K562 (cell line): ENCODE measurements around the gene RFT1. TPM values are rescaled to one million over a fixed set of nuclear protein-coding genes. Genes with fewer than 3 reads are reported as not detected.

Experiments
- ATAC-seq: fragments of 200-7000 bp; cut with Tn5 transposase; 3 replicates; pipeline ENCODE4 v1.9.1; 2020; ENCODE audit warnings: moderate library complexity
- BruUV-seq: library from RNA; stranded (reverse); fragments of 400-500 nt; replicated peaks from 2 replicates; lab custom pipeline; 2021; lab: Mats Ljungman, UMichigan
- CTCF ChIA-PET: fragments of 300-600 bp; formaldehyde crosslinking; extraction: SDS; loops from one replicate; lab custom pipeline; 2021; ENCODE audit warnings: low intra/inter-chr PET ratio; lab: Yijun Ruan, JAX
- POLR2A ChIA-PET: fragments of 300-600, 350-650 bp; sonication (Branson Sonifier 250); formaldehyde crosslinking; extraction: SDS; loops from one replicate; lab custom pipeline; 2021; ENCODE audit warnings: antibody characterized with exemption, inconsistent platforms; lab: Yijun Ruan, JAX
- DNase-seq, 4 experiments: peaks; one replicate each; pipeline versions ENCODE4 v3.0.0 to v3.0.0-alpha.2; 2011 to 2018; ENCODE audit warnings: low spot score in 3 of 4, mixed read lengths in 3 of 4; ENCODE audit errors: extremely low read depth in 1 of 4
- FAIRE-seq: peaks from 2 replicates; lab custom pipeline; 2011; peaks lifted over from hg19 to GRCh38; lab: Jason Lieb, UNC
- H2AFZ ChIP-seq: 2 replicates; pipeline ENCODE4 v1.6.0; 2011; ENCODE audit warnings: low read depth, low read length, control low read depth, inconsistent platforms
- H3K27ac ChIP-seq: fragments of 200-600 bp; 3 replicates; pipeline ENCODE4 v1.8.0; 2011; ENCODE audit warnings: low read depth, mild to moderate bottlenecking, control low read depth, inconsistent platforms, low read length, moderate library complexity, mixed read lengths; ENCODE audit errors: extremely low read depth
- H3K27me3 ChIP-seq, 2 experiments: fragments of 300-600 bp in 1 of 2; 2 replicates in 1 of 2; 3 replicates in 1 of 2; pipeline versions ENCODE4 v1.6.0 to v1.8.0; 2011; ENCODE audit warnings: inconsistent platforms in 2 of 2, low read length in 2 of 2, mild to moderate bottlenecking in 1 of 2, mixed read lengths in 1 of 2, moderate library complexity in 1 of 2; ENCODE audit not compliant: control insufficient read depth in 2 of 2, insufficient read depth in 2 of 2
- H3K36me3 ChIP-seq: fragments of 300-600 bp; 3 replicates; pipeline ENCODE4 v1.8.0; 2011; ENCODE audit warnings: mild to moderate bottlenecking, low read length, inconsistent platforms; ENCODE audit not compliant: control insufficient read depth, insufficient read depth
- H3K4me1 ChIP-seq, 2 experiments: fragments of 200-600 bp in 1 of 2; replicated peaks in 1 of 2; 2 replicates in 1 of 2; 3 replicates in 1 of 2; pipeline versions ENCODE4 v1.5.1 to v1.8.0; 2011; ENCODE audit warnings: inconsistent platforms in 2 of 2, low read length in 2 of 2, mild to moderate bottlenecking in 1 of 2, mixed read lengths in 1 of 2, moderate library complexity in 1 of 2; ENCODE audit not compliant: control insufficient read depth in 2 of 2, insufficient read depth in 2 of 2
- H3K4me2 ChIP-seq: 2 replicates; pipeline ENCODE4 v1.6.1; 2011; ENCODE audit warnings: low read length, control low read depth, inconsistent platforms, mixed read lengths; ENCODE audit not compliant: insufficient read depth
- H3K4me3 ChIP-seq: fragments of 200-600 bp; sonication (generic), shearing (Covaris generic); 2 replicates; pipeline ENCODE4 v1.5.1; 2016; ENCODE audit warnings: control low read depth, inconsistent platforms
- H3K79me2 ChIP-seq: fragments of 200-600 bp; 3 replicates; pipeline ENCODE4 v1.8.0; 2011; ENCODE audit warnings: low read length, inconsistent platforms; ENCODE audit not compliant: control insufficient read depth, insufficient read depth
- H3K9ac ChIP-seq, 2 experiments: 2 replicates each; pipeline versions ENCODE4 v1.6.0 to v1.6.1; 2011; ENCODE audit warnings: low read depth in 2 of 2, low read length in 2 of 2, control low read depth in 1 of 2, inconsistent platforms in 1 of 2, mild to moderate bottlenecking in 1 of 2, mixed read lengths in 1 of 2; ENCODE audit not compliant: insufficient read depth in 1 of 2
- H3K9me1 ChIP-seq: one replicate; pipeline ENCODE4 v1.6.0; 2011; ENCODE audit warnings: inconsistent platforms, mild to moderate bottlenecking, low read length, moderate library complexity; ENCODE audit not compliant: control insufficient read depth, insufficient read depth
- H3K9me3 ChIP-seq: replicated peaks from 2 replicates; pipeline ENCODE4 v1.5.1; 2011; ENCODE audit warnings: low read depth, low read length, inconsistent platforms; ENCODE audit not compliant: control insufficient read depth, insufficient read depth
- H4K20me1 ChIP-seq: replicated peaks from 2 replicates; pipeline ENCODE4 v1.6.1; 2011; ENCODE audit warnings: low read length, inconsistent platforms, mixed read lengths; ENCODE audit not compliant: control insufficient read depth, insufficient read depth
- CBFA2T3 ChIP-seq: fragments of 450-650 bp; IDR thresholded peaks from 2 replicates; pipeline ENCODE4 v1.6.1; 2017
- ETV1 ChIP-seq: fragments of 450-650 bp; conservative IDR thresholded peaks from 2 replicates; pipeline ENCODE4 v1.6.1; 2016; ENCODE audit warnings: missing genetic modification characterization, control low read depth, low read depth, missing compliant biosample characterization
- FOXK2 ChIP-seq, 2 experiments: fragments of 450-650 bp; IDR thresholded peaks in 1 of 2; conservative IDR thresholded peaks in 1 of 2; 2 replicates each; pipeline ENCODE4 v1.6.1; 2016; ENCODE audit warnings: low read depth in 2 of 2, mild to moderate bottlenecking in 1 of 2
- MXI1 ChIP-seq: IDR thresholded peaks from 2 replicates; pipeline ENCODE4 v1.6.1; 2011; ENCODE audit warnings: low read depth, mild to moderate bottlenecking, improper control_type of control experiment, low read length
- PCBP1 ChIP-seq: fragments of 200-400 bp; formaldehyde crosslinking; IDR thresholded peaks from 2 replicates; pipeline ENCODE4 v1.6.1; 2018; ENCODE audit warnings: mild to moderate bottlenecking, low read depth, low read length; ENCODE audit not compliant: poor library complexity, severe bottlenecking
- SMAD4 ChIP-seq: fragments of 250-450 bp; sonication (Bioruptor Pico); conservative IDR thresholded peaks from 2 replicates; pipeline ENCODE4 v1.8.0; 2021; ENCODE audit warnings: inconsistent platforms, mild to moderate bottlenecking, moderate library complexity
- ZNF589 ChIP-seq: fragments of 200-800 bp; sonication (Bioruptor generic); IDR thresholded peaks from 2 replicates; pipeline ENCODE4 v1.6.1; 2016; ENCODE audit warnings: low read depth, missing genetic modification characterization, missing compliant biosample characterization
- WGBS: fragments of 100-300 bp; shearing (Covaris generic); methylation state at CpG from one replicate; pipeline ENCODE4 v1.1.6; 2016; ENCODE audit warnings: low coverage, mixed read lengths; ENCODE audit not compliant: insufficient coverage; ENCODE audit errors: missing lambda C conversion rate; 5-methylcytosine and 5-hydroxymethylcytosine counted together
- in situ Hi-C: fragments of 300-500 bp; cut with MboI; formaldehyde crosslinking; loops from 4 replicates; pipeline ENCODE4 v1.15.0; 2018; ENCODE audit warnings: inconsistent platforms, mixed read lengths
- intact Hi-C: fragments of 100-400 bp; cut with micrococcal nuclease; formaldehyde crosslinking; loops from 2 replicates; pipeline ENCODE4 v1.14.2; 2022
- polyA plus RNA-seq, 8 experiments: library from polyadenylated mRNA; depleted of rRNA in 4 of 8; stranded (reverse) in 5 of 8; unstranded in 3 of 8; fragments of >200 nt; fragmentation: Nextera tagmentation in 2 of 8; fragmentation: Illumina TruSeq in 1 of 8; extraction: Ambion mirVana in 2 of 8; extraction: Trizol in 1 of 8; gene quantifications; 2 replicates each; pipeline versions ENCODE4 v1.2.1 to v1.2.3, GENCODE V29; 2011 to 2014; ENCODE audit warnings: inconsistent platforms in 1 of 8, missing spikeins in 1 of 8
- total RNA-seq, 7 experiments: library from RNA; depleted of rRNA in 6 of 7; stranded (reverse); fragments of >200 nt in 6 of 7; fragmentation: Illumina TruSeq in 2 of 7; extraction: Trizol in 2 of 7; gene quantifications; 2 replicates each; pipeline versions ENCODE4 v1.2.1 to v1.2.3, GENCODE V29; 2011 to 2021; ENCODE audit warnings: low replicate concordance in 1 of 7
- TF ChIP-seq, protein P1 (sequence below): sonication (generic); formaldehyde crosslinking; IDR thresholded peaks from 2 replicates; pipeline ENCODE4 v1.5.0; 2020; ENCODE audit warnings: missing genetic modification reagents
- TF ChIP-seq, protein P2 (sequence below): IDR thresholded peaks from 2 replicates; pipeline ENCODE4 v1.6.1; 2011; ENCODE audit not compliant: insufficient read length; ENCODE audit errors: extremely low read depth
- TF ChIP-seq, protein P3 (sequence below): fragments of 450-650 bp; formaldehyde crosslinking; IDR thresholded peaks from 2 replicates; pipeline ENCODE4 v1.4.0; 2020; ENCODE audit warnings: mild to moderate bottlenecking, mixed read lengths
- TF ChIP-seq, protein P4 (sequence below): sonication (generic); formaldehyde crosslinking; IDR thresholded peaks from 2 replicates; pipeline ENCODE4 v1.8.0; 2022; ENCODE audit warnings: missing genetic modification reagents, mild to moderate bottlenecking, moderate library complexity, borderline replicate concordance
- TF ChIP-seq, protein P5 (sequence below): fragments of 250-450 bp; sonication (Bioruptor Pico); IDR thresholded peaks from 2 replicates; pipeline ENCODE4 v1.9.0; 2021; ENCODE audit warnings: mild to moderate bottlenecking, inconsistent platforms

RFT1 gene
- total and polyA plus RNA-seq, 9 of the 15 experiments (the other 6 are each of a cell fraction or from before 2014, with no cell fraction given): 4.4 to 23.8 (median 8.9) TPM

DNA sequence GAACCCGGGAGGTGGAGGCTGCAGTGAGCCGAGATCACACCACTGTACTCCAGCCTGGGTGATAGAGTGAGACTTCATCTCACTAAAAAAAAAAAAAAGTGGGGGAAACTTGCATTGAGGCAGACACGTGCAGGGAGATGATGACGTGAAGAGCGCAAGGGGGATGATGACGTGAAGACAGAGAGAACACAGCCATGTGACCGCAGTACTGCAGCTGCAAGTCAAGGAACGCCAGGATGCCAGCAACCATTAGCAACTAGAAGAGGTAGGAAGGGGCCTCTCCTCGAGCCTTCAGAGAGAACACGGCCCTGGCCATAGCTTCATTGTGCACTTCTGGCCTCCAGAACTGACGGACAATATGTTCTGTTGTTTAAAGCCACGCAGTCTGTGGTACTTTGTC lies 28.3 kb downstream of the RFT1 start (continued):
- TF ChIP-seq, protein P1, sequence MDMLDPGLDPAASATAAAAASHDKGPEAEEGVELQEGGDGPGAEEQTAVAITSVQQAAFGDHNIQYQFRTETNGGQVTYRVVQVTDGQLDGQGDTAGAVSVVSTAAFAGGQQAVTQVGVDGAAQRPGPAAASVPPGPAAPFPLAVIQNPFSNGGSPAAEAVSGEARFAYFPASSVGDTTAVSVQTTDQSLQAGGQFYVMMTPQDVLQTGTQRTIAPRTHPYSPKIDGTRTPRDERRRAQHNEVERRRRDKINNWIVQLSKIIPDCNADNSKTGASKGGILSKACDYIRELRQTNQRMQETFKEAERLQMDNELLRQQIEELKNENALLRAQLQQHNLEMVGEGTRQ (CRISPR knock-in tag): no peak
- no peak for TF ChIP-seq ZNF589 (CRISPR knock-in tag)
- no peak for TF ChIP-seq CBFA2T3
- TF ChIP-seq, protein P2, sequence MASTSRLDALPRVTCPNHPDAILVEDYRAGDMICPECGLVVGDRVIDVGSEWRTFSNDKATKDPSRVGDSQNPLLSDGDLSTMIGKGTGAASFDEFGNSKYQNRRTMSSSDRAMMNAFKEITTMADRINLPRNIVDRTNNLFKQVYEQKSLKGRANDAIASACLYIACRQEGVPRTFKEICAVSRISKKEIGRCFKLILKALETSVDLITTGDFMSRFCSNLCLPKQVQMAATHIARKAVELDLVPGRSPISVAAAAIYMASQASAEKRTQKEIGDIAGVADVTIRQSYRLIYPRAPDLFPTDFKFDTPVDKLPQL: no peak
- TF ChIP-seq MXI1: no peak
- TF ChIP-seq, protein P3, sequence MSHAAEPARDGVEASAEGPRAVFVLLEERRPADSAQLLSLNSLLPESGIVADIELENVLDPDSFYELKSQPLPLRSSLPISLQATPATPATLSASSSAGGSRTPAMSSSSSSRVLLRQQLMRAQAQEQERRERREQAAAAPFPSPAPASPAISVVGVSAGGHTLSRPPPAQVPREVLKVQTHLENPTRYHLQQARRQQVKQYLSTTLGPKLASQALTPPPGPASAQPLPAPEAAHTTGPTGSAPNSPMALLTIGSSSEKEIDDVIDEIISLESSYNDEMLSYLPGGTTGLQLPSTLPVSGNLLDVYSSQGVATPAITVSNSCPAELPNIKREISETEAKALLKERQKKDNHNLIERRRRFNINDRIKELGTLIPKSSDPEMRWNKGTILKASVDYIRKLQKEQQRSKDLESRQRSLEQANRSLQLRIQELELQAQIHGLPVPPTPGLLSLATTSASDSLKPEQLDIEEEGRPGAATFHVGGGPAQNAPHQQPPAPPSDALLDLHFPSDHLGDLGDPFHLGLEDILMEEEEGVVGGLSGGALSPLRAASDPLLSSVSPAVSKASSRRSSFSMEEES (CRISPR knock-in tag): no peak

DNA sequence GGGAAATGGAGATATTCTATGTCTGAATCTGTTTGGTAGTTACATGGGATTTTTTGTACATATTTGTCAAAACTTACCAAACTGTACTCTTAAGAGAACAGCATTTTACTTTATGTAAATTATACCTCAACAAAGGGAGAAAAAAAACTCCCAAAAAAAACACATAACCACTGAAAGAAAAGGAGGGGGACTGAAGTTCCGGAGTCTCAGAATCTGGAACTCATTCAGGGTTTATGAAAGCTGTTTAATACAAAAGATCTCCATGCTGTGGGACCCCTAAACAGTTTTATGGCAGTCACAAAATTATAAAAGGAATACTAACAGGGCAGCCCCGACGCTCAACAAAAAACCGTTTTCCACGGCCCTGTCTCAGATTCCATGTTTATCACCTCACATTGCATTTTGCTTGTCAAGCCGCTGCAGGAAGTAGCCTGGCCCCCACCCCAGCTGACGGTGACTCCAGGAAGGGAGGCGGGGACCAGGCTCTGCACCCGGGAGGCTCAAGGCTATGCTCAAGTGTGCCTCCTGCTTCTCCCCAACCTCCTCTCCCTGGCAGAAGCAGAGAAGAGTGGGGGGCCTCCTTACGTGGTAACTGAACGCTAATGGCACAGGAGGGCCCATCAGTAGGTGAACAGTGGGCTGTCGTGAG lies 29.3 kb downstream of the RFT1 start:
- Histone ChIP-seq H3K27me3 (no peaks in the 10 kb centered on the region), H3K4me1 (peaks cover 8 to 16% of the 10 kb centered on the region in 2 experiments; a peak in 4 of 5 replicates), H4K20me1 (no peaks in the 10 kb centered on the region), H3K79me2 (no peaks in the 10 kb centered on the region), H2AFZ (peak overlapping the region; percentile 66; the same call in 1 of the 2 replicates), H3K27ac (no peak overlapping the region), H3K4me3 (no peak overlapping the region), H3K9me1 (no peaks in the 10 kb centered on the region), H3K9ac (peak overlapping the region in 1 of 2 experiments; percentile 69; a peak in 2 of 4 replicates), H3K4me2 (peak overlapping the region; percentile 27; the same call in 1 of the 2 replicates), H3K9me3 (no peaks in the 10 kb centered on the region), H3K36me3 (peaks cover 10% of the 10 kb centered on the region; the same call in 2 of the 3 replicates)
- BruUV-seq: no TSS peak
- CTCF ChIA-PET: no interaction called here
- FAIRE-seq (no peak), DNase-seq (peak; percentile 15 to 55 (median 33)), ATAC-seq (peak; percentile 83)
- in situ Hi-C loops: no loop called here
- WGBS: 20% methylated on average over 8 of the region's 12 CpGs
- intact Hi-C loops: no loop called here
- POLR2A ChIA-PET: interaction anchor here (1.0 kb wide), 1 partner anchor 9 kb away, joined by 3 read pairs; no protein-coding TSS in a partner anchor
- TF ChIP-seq SMAD4 (CRISPR knock-in tag) (no peak), PCBP1 (no peak), FOXK2 (conservative IDR thresholded peaks at IDR 0.05 in 1 of 2, IDR thresholded peaks at IDR 0.05 in 1 of 2; ENCODE audit: low read depth in 2 of 2) (0 out of 4 replicates have a peak, but pooled peaks of 1 of the 2 experiments have one; percentile 35), ETV1 (tag) (0 out of 2 replicates have a peak, but pooled peaks have one; percentile 26)
- TF ChIP-seq, protein P4, sequence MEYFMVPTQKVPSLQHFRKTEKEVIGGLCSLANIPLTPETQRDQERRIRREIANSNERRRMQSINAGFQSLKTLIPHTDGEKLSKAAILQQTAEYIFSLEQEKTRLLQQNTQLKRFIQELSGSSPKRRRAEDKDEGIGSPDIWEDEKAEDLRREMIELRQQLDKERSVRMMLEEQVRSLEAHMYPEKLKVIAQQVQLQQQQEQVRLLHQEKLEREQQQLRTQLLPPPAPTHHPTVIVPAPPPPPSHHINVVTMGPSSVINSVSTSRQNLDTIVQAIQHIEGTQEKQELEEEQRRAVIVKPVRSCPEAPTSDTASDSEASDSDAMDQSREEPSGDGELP (CRISPR knock-in tag): peak; percentile 48; the same call in 1 of the 2 replicates
- TF ChIP-seq, protein P5, sequence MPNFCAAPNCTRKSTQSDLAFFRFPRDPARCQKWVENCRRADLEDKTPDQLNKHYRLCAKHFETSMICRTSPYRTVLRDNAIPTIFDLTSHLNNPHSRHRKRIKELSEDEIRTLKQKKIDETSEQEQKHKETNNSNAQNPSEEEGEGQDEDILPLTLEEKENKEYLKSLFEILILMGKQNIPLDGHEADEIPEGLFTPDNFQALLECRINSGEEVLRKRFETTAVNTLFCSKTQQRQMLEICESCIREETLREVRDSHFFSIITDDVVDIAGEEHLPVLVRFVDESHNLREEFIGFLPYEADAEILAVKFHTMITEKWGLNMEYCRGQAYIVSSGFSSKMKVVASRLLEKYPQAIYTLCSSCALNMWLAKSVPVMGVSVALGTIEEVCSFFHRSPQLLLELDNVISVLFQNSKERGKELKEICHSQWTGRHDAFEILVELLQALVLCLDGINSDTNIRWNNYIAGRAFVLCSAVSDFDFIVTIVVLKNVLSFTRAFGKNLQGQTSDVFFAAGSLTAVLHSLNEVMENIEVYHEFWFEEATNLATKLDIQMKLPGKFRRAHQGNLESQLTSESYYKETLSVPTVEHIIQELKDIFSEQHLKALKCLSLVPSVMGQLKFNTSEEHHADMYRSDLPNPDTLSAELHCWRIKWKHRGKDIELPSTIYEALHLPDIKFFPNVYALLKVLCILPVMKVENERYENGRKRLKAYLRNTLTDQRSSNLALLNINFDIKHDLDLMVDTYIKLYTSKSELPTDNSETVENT (CRISPR knock-in tag): no peak
